AG04449 (cell line): ENCODE measurements around the gene UBQLN2.
"Not testable (repeated sequence)": the region's sequence is repeated elsewhere in the genome, so short reads cannot be mapped to it uniquely, and the experiment has no call there.

Experiments used
- CTCF ChIA-PET: fragments of 350-600 bp; formaldehyde crosslinking; extraction: SDS; loops from one replicate; lab custom pipeline; 2021; ENCODE audit warnings: antibody characterized with exemption; lab: Yijun Ruan, JAX
- POLR2A ChIA-PET: fragments of 400-600, 350-600 bp; formaldehyde crosslinking; extraction: SDS; loops from one replicate; lab custom pipeline; 2020; ENCODE audit warnings: antibody characterized with exemption, inconsistent platforms; lab: Yijun Ruan, JAX
- DNase-seq: peaks from one replicate; pipeline ENCODE4 v3.0.0-alpha.2; 2010; ENCODE audit warnings: low read depth, low spot score
- H3K4me3 ChIP-seq: 2 replicates; pipeline ENCODE4 v1.5.1; 2011; ENCODE audit warnings: low read depth, mild to moderate bottlenecking, control low read depth, low read length
- CTCF ChIP-seq: IDR thresholded peaks from one replicate; pipeline ENCODE4 v1.5.1; 2011; ENCODE audit warnings: mild to moderate bottlenecking, moderate library complexity, low read length, control low read depth, inconsistent platforms; ENCODE audit not compliant: insufficient read depth; ENCODE audit errors: missing control alignments

Gene UBQLN2

GRCh38 chrX:56574861-56575260 lies 11.4 kb downstream of the UBQLN2 start:
- TF ChIP-seq CTCF, result no peak
- POLR2A ChIA-PET, result interaction anchor here (0.5 kb wide), 1 partner anchor 11 kb away, joined by 3 read pairs; no protein-coding TSS in a partner anchor
- H3K4me3 ChIP-seq, result no peak overlapping the region
- no peak for DNase-seq
- CTCF ChIA-PET, result no interaction called here

GRCh38 chrX:56576721-56577120 lies 13.3 kb downstream of the UBQLN2 start:
- CTCF ChIA-PET, result no interaction called here
- no peak for TF ChIP-seq CTCF
- no peak overlapping the region for H3K4me3 ChIP-seq
- no peak for DNase-seq
- POLR2A ChIA-PET, result no interaction called here

DNA sequence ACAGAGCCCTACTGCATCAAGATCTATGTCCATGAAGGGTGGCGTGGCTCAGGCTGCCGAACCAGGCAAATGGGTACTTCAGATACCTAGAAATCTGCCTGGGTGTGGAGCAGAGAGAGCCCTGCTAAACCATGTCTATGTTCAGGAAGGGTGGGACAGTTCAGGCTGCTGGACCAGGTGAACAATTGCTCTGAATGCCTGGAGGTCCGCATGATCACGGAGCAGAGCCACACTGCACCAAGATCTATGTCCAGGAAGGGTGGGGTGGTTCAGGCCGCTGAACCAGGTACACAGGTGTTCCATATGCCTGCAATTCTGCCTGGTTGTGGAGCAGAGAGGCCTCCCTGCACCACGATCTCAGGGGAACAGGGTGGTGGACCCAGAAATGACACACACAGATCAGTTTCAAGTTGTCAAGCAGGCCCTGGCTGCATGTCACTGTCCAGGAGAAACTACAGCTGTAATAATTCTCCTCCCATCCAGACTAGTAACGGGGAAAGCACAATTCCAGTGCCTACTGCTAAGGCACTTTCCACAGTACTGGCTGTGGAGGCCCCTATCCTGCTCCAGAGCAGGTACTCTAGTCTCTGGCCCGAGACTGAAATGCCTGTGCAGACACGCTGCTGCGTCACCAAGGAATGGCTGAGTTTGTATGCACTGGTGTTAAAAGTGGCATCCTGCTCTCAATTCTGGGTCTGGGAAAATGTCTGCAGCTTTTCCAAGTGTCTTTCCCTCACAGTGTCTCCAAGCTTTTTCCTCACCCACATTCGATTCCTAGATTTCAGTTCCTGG lies 25.2 kb downstream of the UBQLN2 start:
- ChIA-PET CTCF (no interaction called here), POLR2A (no interaction called here)

GRCh38 chrX:56591830-56592229 lies 28.4 kb downstream of the UBQLN2 start:
- DNase-seq, POLR2A ChIA-PET, H3K4me3 ChIP-seq, CTCF ChIA-PET: not testable (repeated sequence)

More for the DNA sequence above, 25.2 kb downstream of the UBQLN2 start:
- TF ChIP-seq CTCF, result no peak
- DNase-seq, result no peak
- H3K4me3 ChIP-seq, result no peak overlapping the region

GRCh38 chrX:56600141-56600540 lies 36.7 kb downstream of the UBQLN2 start:
- POLR2A ChIA-PET, result no interaction called here
- TF ChIP-seq CTCF, result no peak
- no peak for DNase-seq
- CTCF ChIA-PET, result no interaction called here
- H3K4me3 ChIP-seq, result no peak overlapping the region

DNA sequence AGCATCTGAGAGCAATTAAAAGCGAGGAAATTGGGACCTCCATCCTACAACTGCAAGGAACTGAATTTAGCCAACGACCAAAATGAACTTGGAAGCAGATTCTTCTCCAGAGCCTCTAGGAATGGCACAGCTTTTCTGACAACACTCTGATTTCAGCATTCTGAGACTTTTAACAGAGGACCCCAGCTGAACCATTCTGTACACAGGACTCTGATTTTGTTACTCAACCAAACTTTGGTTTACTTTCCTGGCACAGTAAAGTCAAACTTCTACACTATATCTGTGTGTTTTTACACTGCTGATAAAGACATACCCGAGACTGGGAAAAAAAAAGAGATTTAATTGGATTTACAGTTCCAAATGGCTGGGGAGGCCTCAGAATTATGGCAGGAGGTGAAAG lies 37.6 kb downstream of the UBQLN2 start:
- POLR2A ChIA-PET, result no interaction called here
- CTCF ChIA-PET, result no interaction called here

More for the DNA sequence above, 37.6 kb downstream of the UBQLN2 start:
- H3K4me3 ChIP-seq, result no peak overlapping the region
- DNase-seq, result no peak
- no peak for TF ChIP-seq CTCF
